Measurements from ENCODE around the gene DDX43. TPM values are rescaled to one million over a fixed set of nuclear protein-coding genes. Genes with fewer than 3 reads are reported as not detected.
"Not testable (repeated sequence)": the region's sequence is repeated elsewhere in the genome, so short reads cannot be mapped to it uniquely, and the experiment has no call there.

The DDX43 gene
- total RNA-seq, 1 experiment from 2014 or later, result not detected

DNA sequence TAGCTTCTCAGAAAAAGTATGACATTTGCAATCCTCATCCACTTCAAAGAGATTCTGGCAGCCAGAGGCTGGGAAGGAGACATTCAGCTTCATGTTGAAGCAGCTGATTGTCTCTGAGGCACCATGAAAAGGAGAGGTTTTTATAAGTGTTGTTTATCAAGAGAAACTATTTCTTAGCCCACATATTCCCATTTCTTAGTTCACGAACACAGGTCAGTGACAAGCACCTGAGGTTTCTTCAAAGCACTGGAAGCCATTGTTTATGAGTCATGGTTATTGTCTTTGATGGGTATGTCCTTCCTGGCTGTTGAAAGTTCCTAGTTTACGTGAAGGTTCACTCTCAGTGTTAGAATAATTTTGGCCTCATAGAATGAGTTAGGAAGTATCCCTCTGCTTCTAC is 3.0 kb upstream of the DDX43 start:
- intact Hi-C loops (cut with micrococcal nuclease; ENCODE audit: unreplicated experiment), result no loop called here
- no peaks in the 10 kb centered on the region for H3K9me3 ChIP-seq (ENCODE audit: low read depth, low read length, poor library complexity, severe bottlenecking)
- TF ChIP-seq EZH2 (IDR thresholded peaks at IDR 0.05; ENCODE audit: borderline replicate concordance, low read depth, low read length, poor library complexity, severe bottlenecking), result no peak
- TF ChIP-seq, protein P1, sequence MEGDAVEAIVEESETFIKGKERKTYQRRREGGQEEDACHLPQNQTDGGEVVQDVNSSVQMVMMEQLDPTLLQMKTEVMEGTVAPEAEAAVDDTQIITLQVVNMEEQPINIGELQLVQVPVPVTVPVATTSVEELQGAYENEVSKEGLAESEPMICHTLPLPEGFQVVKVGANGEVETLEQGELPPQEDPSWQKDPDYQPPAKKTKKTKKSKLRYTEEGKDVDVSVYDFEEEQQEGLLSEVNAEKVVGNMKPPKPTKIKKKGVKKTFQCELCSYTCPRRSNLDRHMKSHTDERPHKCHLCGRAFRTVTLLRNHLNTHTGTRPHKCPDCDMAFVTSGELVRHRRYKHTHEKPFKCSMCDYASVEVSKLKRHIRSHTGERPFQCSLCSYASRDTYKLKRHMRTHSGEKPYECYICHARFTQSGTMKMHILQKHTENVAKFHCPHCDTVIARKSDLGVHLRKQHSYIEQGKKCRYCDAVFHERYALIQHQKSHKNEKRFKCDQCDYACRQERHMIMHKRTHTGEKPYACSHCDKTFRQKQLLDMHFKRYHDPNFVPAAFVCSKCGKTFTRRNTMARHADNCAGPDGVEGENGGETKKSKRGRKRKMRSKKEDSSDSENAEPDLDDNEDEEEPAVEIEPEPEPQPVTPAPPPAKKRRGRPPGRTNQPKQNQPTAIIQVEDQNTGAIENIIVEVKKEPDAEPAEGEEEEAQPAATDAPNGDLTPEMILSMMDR (conservative IDR thresholded peaks at IDR 0.05; ENCODE audit: low read depth, low read length), result no peak
- CTCF ChIA-PET, result no interaction called here
- no TSS peak for BruUV-seq (replicated peaks)
- H3K4me1 ChIP-seq (ENCODE audit: insufficient read depth, low read length, poor library complexity, severe bottlenecking), result no peaks in the 10 kb centered on the region
- POLR2A ChIA-PET (ENCODE audit: low non-redundant PET), result no interaction called here
- no peaks in the 10 kb centered on the region for H3K36me3 ChIP-seq (ENCODE audit: insufficient read depth, low read length, poor library complexity, severe bottlenecking)
- no peak for DNase-seq (ENCODE audit: low spot score)
- no peaks in the 10 kb centered on the region for H3K27me3 ChIP-seq (replicated peaks; ENCODE audit: insufficient read depth, low read depth, low read length, poor library complexity)
- H3K4me3 ChIP-seq (ENCODE audit: low read depth, low read length, poor library complexity, severe bottlenecking), result no peak overlapping the region
- no peak overlapping the region for H3K27ac ChIP-seq (ENCODE audit: low read depth, low read length, poor library complexity, severe bottlenecking)

DNA sequence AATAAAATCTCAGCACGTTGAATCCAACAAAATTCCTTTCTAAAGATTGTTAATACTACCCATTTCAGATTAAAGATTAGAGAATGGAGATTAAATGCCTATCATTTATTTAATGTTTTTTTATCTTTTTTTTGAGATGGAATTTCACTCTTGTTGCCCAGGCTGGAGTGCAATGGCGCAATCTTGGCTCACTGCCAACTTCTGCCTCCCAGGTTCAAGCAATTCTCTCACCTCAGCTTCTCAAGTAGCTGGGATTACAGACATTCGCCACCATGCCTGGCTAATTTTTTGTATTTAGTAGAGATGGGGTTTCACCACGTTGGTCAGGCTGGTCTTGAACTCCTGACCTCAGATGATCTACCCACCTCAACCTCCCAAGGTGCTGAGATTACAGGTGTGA is 2.4 kb upstream of the DDX43 start:
- H3K4me1 ChIP-seq (ENCODE audit: insufficient read depth, low read length, poor library complexity, severe bottlenecking); intact Hi-C loops (cut with micrococcal nuclease; ENCODE audit: unreplicated experiment); CTCF ChIA-PET; H3K27ac ChIP-seq (ENCODE audit: low read depth, low read length, poor library complexity, severe bottlenecking); BruUV-seq (replicated peaks); H3K4me3 ChIP-seq (ENCODE audit: low read depth, low read length, poor library complexity, severe bottlenecking); DNase-seq (ENCODE audit: low spot score); H3K9me3 ChIP-seq (ENCODE audit: low read depth, low read length, poor library complexity, severe bottlenecking); H3K27me3 ChIP-seq (replicated peaks; ENCODE audit: insufficient read depth, low read depth, low read length, poor library complexity); H3K36me3 ChIP-seq (ENCODE audit: insufficient read depth, low read length, poor library complexity, severe bottlenecking): not testable (repeated sequence)
- POLR2A ChIA-PET (ENCODE audit: low non-redundant PET), result interaction anchor here (0.7 kb wide), 2 partner anchors 294 to 890 kb away, joined by 3 to 15 read pairs; no protein-coding TSS in a partner anchor

DNA sequence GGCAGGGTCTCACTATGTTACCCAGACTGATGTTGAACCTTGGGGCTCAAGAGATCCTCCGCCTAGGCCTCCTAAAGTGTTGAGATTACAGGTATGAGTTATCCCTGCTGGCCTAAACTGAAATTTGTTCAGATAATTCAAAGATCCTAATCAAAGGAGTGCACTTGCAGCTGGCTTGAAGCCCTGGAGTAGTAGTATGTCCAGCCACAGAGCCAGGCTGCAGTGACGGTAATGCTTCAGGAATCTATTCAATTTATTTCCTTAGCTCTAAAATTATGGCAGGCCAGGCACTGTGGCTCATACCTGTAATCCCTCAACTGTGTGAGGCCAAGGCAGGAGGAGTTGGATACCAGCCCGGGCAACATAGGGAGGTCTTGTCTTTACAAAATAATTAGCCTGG is 1.4 kb upstream of the DDX43 start:
- TF ChIP-seq, protein P1 (conservative IDR thresholded peaks at IDR 0.05; ENCODE audit: low read depth, low read length), result no peak
- no peak for TF ChIP-seq EZH2 (IDR thresholded peaks at IDR 0.05; ENCODE audit: borderline replicate concordance, low read depth, low read length, poor library complexity, severe bottlenecking)
- Histone ChIP-seq H3K4me1 (ENCODE audit: insufficient read depth, low read length, poor library complexity, severe bottlenecking) (no peaks in the 10 kb centered on the region), H3K27me3 (replicated peaks; ENCODE audit: insufficient read depth, low read depth, low read length, poor library complexity) (no peaks in the 10 kb centered on the region), H3K4me3 (ENCODE audit: low read depth, low read length, poor library complexity, severe bottlenecking) (no peak overlapping the region), H3K36me3 (ENCODE audit: insufficient read depth, low read length, poor library complexity, severe bottlenecking) (no peaks in the 10 kb centered on the region), H3K9me3 (ENCODE audit: low read depth, low read length, poor library complexity, severe bottlenecking) (no peaks in the 10 kb centered on the region), H3K27ac (ENCODE audit: low read depth, low read length, poor library complexity, severe bottlenecking) (no peak overlapping the region)
- POLR2A ChIA-PET (ENCODE audit: low non-redundant PET), result no interaction called here
- no TSS peak for BruUV-seq (replicated peaks)
- no peak for DNase-seq (ENCODE audit: low spot score)
- intact Hi-C loops (cut with micrococcal nuclease; ENCODE audit: unreplicated experiment), result no loop called here
- CTCF ChIA-PET, result no interaction called here

DNA sequence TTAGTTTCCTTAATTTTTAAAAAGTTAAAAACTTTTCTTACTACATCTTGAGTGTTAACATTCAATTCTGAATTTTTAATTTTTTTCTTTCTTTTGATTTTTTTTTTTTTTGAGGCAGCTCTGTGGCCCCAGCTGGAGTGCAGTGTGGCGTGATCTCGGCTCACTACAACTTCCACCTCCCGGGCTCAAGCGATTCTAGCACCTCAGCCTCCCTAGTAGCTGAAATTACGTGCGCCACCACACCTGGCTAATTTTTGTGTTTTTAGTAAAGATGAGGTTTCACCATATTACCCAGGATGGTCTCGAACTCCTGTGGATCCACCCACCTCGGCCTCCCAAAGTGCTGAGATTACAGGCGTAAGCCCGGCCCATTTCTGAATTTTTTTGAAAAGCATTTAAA is 1.2 kb downstream of the DDX43 start:
- no peaks in the 10 kb centered on the region for H3K36me3 ChIP-seq (ENCODE audit: insufficient read depth, low read length, poor library complexity, severe bottlenecking)
- CTCF ChIA-PET, result interaction anchor here (0.6 kb wide), 1 partner anchor 279 kb away, joined by 7 read pairs; no protein-coding TSS in a partner anchor
- no peak overlapping the region for H3K27ac ChIP-seq (ENCODE audit: low read depth, low read length, poor library complexity, severe bottlenecking)
- no peak overlapping the region for H3K4me3 ChIP-seq (ENCODE audit: low read depth, low read length, poor library complexity, severe bottlenecking)
- POLR2A ChIA-PET (ENCODE audit: low non-redundant PET), result interaction anchor here (0.7 kb wide), 1 partner anchor 1318 kb away, joined by 7 read pairs; no protein-coding TSS in a partner anchor
- no peak for DNase-seq (ENCODE audit: low spot score)
- no peaks in the 10 kb centered on the region for H3K9me3 ChIP-seq (ENCODE audit: low read depth, low read length, poor library complexity, severe bottlenecking)
- intact Hi-C loops (cut with micrococcal nuclease; ENCODE audit: unreplicated experiment), result no loop called here
- H3K27me3 ChIP-seq (replicated peaks; ENCODE audit: insufficient read depth, low read depth, low read length, poor library complexity), result no peaks in the 10 kb centered on the region
- no peaks in the 10 kb centered on the region for H3K4me1 ChIP-seq (ENCODE audit: insufficient read depth, low read length, poor library complexity, severe bottlenecking)
- BruUV-seq (replicated peaks), result no TSS peak
- TF ChIP-seq, protein P1 (conservative IDR thresholded peaks at IDR 0.05; ENCODE audit: low read depth, low read length), result no peak
- TF ChIP-seq EZH2 (IDR thresholded peaks at IDR 0.05; ENCODE audit: borderline replicate concordance, low read depth, low read length, poor library complexity, severe bottlenecking), result no peak
